Trophoblast cell (in vitro differentiated cells and primary cell): ENCODE results near the gene PRM3.

Experiments used
- DNase-seq, 2 donors: peaks; one replicate each; pipeline ENCODE4 v3.0.0-alpha.2; 2016
- H2AFZ ChIP-seq: 2 replicates; pipeline ENCODE4 v1.6.1; 2013; ENCODE audit warnings: low read length, moderate library complexity, mild to moderate bottlenecking; ENCODE audit not compliant: insufficient read depth, poor library complexity
- H2AK5ac ChIP-seq: 2 replicates; pipeline ENCODE4 v1.6.1; 2013; ENCODE audit warnings: mild to moderate bottlenecking, low read length
- H2BK120ac ChIP-seq: 2 replicates; pipeline ENCODE4 v1.6.1; 2013; ENCODE audit warnings: low read length, mild to moderate bottlenecking, moderate library complexity; ENCODE audit not compliant: insufficient read depth, poor library complexity
- H2BK12ac ChIP-seq: 2 replicates; pipeline ENCODE4 v1.6.1; 2013; ENCODE audit warnings: mild to moderate bottlenecking, low read length, moderate library complexity
- H2BK5ac ChIP-seq: 2 replicates; pipeline ENCODE4 v1.6.1; 2013; ENCODE audit warnings: low read length, low read depth, moderate library complexity, mild to moderate bottlenecking; ENCODE audit not compliant: poor library complexity
- H3K14ac ChIP-seq: 2 replicates; pipeline ENCODE4 v1.6.1; 2013; ENCODE audit warnings: mild to moderate bottlenecking, low read length
- H3K18ac ChIP-seq: 2 replicates; pipeline ENCODE4 v1.6.1; 2013; ENCODE audit warnings: mild to moderate bottlenecking, low read length
- H3K23ac ChIP-seq: 2 replicates; pipeline ENCODE4 v1.6.1; 2013; ENCODE audit warnings: low read length
- H3K27ac ChIP-seq: 2 replicates; pipeline ENCODE4 v1.5.1; 2013; ENCODE audit warnings: low read depth, mild to moderate bottlenecking, inconsistent platforms, low read length, moderate library complexity
- H3K27me3 ChIP-seq: 2 replicates; pipeline ENCODE4 v1.6.1; 2013; ENCODE audit warnings: inconsistent platforms, mild to moderate bottlenecking, low read length, moderate library complexity; ENCODE audit not compliant: insufficient read depth
- H3K36me3 ChIP-seq, 2 experiments: 1 replicate in 1 of 2; 2 replicates in 1 of 2; pipeline ENCODE4 v1.6.1; 2013; ENCODE audit warnings: low read length in 2 of 2, mild to moderate bottlenecking in 2 of 2, moderate library complexity in 1 of 2; ENCODE audit not compliant: insufficient read depth in 2 of 2, control insufficient read depth in 1 of 2
- H3K4ac ChIP-seq: 2 replicates; pipeline ENCODE4 v1.6.1; 2013; ENCODE audit warnings: low read depth, mild to moderate bottlenecking, low read length, moderate library complexity
- H3K4me1 ChIP-seq, 2 experiments: 1 replicate in 1 of 2; 2 replicates in 1 of 2; pipeline ENCODE4 v1.6.1; 2013; ENCODE audit warnings: low read length in 2 of 2, mild to moderate bottlenecking in 2 of 2, moderate library complexity in 1 of 2; ENCODE audit not compliant: insufficient read depth in 2 of 2, control insufficient read depth in 1 of 2
- H3K4me2 ChIP-seq: 2 replicates; pipeline ENCODE4 v1.6.1; 2013; ENCODE audit warnings: inconsistent platforms, mild to moderate bottlenecking, low read length, moderate library complexity
- H3K4me3 ChIP-seq: 2 replicates; pipeline ENCODE4 v1.5.1; 2013; ENCODE audit warnings: mild to moderate bottlenecking, low read depth, low read length, inconsistent platforms
- H3K79me1 ChIP-seq: one replicate; pipeline ENCODE4 v1.6.1; 2013; ENCODE audit warnings: low read length
- H3K79me2 ChIP-seq: 2 replicates; pipeline ENCODE4 v1.6.1; 2013; ENCODE audit warnings: low read length, mild to moderate bottlenecking; ENCODE audit not compliant: control insufficient read depth, insufficient read depth, poor library complexity
- H3K9ac ChIP-seq: 2 replicates; pipeline ENCODE4 v1.6.1; 2013; ENCODE audit warnings: mild to moderate bottlenecking, low read length
- H3K9me3 ChIP-seq: 2 replicates; pipeline ENCODE4 v1.6.1; 2013; ENCODE audit warnings: low read depth, mild to moderate bottlenecking, control low read depth, inconsistent platforms, low read length; ENCODE audit not compliant: insufficient read depth
- H4K12ac ChIP-seq: 2 replicates; pipeline ENCODE4 v1.6.1; 2013; ENCODE audit warnings: low read depth, mild to moderate bottlenecking, low read length, moderate library complexity
- H4K8ac ChIP-seq: 2 replicates; pipeline ENCODE4 v1.6.1; 2013; ENCODE audit warnings: low read depth, mild to moderate bottlenecking, low read length, moderate library complexity
- H4K91ac ChIP-seq: one replicate; pipeline ENCODE4 v1.6.1; 2013; ENCODE audit warnings: low read depth, mild to moderate bottlenecking, low read length, moderate library complexity
- WGBS: extraction: QIAGEN DNeasy Blood & Tissue Kit; methylation state at CpG from one replicate; pipeline ENCODE4 v1.1.7; 2013; ENCODE audit warnings: missing lambda C conversion rate; ENCODE audit not compliant: insufficient read length, insufficient coverage; ENCODE audit errors: extremely low coverage; 5-methylcytosine and 5-hydroxymethylcytosine counted together

Gene PRM3

DNA sequence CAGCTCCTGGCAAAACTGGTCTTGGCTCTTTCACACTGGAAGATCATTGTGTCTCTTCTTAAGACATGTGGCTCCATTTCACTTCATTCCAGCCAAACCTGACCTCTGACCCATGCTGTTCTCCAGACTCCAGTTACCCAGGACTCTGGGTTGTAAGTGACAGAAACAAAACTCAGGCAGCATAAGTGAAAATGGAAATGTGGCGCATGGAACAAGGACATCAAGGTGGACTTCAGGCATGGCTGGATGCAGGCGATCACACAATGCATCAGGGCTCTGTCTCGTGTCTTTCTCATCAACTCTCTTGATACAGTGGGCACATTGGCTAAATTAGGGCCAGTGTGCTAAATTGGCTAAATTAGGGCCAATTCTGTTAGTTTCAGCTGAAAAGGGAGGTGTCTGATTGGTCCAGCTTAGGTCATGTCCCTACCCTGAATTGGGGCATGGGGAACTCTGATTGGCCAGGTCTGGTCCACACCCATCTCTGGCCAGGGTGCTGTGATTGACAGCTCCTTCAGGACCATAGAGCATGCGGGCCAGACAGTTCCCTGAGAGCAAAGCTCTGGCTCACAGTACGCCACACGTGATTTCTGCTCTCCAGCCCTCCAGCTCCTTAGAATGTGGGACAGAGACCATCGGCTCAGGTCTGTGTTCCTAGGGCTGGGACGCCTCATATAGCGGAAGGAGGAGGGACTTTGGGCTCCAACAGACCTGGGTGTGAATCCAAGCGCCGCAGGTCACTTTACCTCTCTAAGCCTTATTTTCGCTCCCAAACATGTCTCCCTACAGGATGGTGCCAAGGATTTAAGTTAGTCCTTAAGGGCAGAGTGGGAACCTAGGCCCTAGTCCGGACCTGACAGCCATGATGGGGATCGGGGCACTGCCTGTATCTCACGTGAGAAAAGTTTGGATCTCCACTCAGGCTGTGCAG lies 34.9 kb downstream of the PRM3 start:
- Histone ChIP-seq H4K8ac (no peak overlapping the region), H2BK120ac (no peak overlapping the region), H2BK5ac (no peak overlapping the region), H3K4ac (no peak overlapping the region), H3K14ac (no peak overlapping the region), H4K12ac (no peak overlapping the region), H2AK5ac (no peak overlapping the region), H3K23ac (no peak overlapping the region), H4K91ac (no peak overlapping the region), H3K18ac (no peak overlapping the region), H3K4me2 (no peak overlapping the region), H3K79me2 (no peaks in the 10 kb centered on the region), H3K36me3 (no peaks in the 10 kb centered on the region), H3K9ac (no peak overlapping the region), H2AFZ (no peak overlapping the region), H3K4me3 (no peak overlapping the region), H3K4me1 (no peaks in the 10 kb centered on the region), H3K27me3 (no peaks in the 10 kb centered on the region), H3K27ac (no peak overlapping the region), H3K9me3 (no peaks in the 10 kb centered on the region), H3K79me1 (no peaks in the 10 kb centered on the region), H2BK12ac (no peak overlapping the region)
- WGBS = no CpG with 5 or more reads among the region's 15 CpGs
- DNase-seq = no peak

DNA sequence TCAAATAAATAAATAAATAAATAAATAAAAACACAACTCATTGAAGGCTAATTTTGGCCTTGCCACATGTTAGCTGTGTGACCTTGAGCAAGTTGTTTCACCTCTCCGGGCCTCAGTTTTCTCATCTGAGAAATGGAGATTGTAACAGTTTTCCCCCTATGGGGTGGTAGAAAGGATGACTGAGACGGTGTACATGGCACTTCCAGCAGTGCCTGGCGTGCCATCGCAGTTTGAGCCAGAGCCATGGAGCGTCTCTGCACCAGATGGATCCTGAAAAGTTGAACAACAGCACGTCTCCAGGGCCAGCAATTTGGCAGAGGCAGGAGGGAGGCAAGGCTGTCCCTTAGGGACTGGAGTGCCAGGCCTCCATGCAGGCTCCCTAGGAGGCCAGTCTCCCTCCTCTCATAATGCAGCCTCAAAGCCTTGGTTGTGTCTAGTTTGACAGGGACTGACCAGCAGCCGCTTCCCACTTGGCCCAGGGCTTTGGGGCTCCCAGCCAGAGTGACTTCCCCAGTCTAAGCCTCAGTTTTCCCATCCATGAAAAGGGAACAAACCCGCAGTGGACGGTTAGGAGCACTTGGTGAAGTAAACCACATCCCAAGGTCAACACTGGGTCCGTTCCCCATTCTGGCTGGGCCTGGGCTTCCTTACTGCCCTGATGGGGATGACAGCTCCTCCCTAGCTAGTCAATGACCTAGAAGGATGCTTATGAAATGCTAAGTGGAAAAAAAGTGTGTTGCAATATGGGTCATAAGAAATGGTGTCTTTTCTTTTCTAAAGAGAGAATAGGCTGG lies 36.8 kb downstream of the PRM3 start:
- no peak overlapping the region for H3K9ac ChIP-seq
- no peaks in the 10 kb centered on the region for H3K27me3 ChIP-seq
- no peak overlapping the region for H3K4ac ChIP-seq
- H4K12ac ChIP-seq = no peak overlapping the region
- no peak overlapping the region for H3K27ac ChIP-seq
- H3K18ac ChIP-seq = no peak overlapping the region
- no peaks in the 10 kb centered on the region for H3K79me1 ChIP-seq
- no peak overlapping the region for H2BK5ac ChIP-seq
- no peaks in the 10 kb centered on the region for H3K4me1 ChIP-seq
- H3K9me3 ChIP-seq = no peaks in the 10 kb centered on the region
- no peak overlapping the region for H2BK120ac ChIP-seq
- H3K4me3 ChIP-seq = no peak overlapping the region
- no peaks in the 10 kb centered on the region for H3K36me3 ChIP-seq
- no peak overlapping the region for H2BK12ac ChIP-seq
- no peak for DNase-seq
- no peaks in the 10 kb centered on the region for H3K79me2 ChIP-seq
- no peak overlapping the region for H2AFZ ChIP-seq
- no peak overlapping the region for H2AK5ac ChIP-seq
- H3K23ac ChIP-seq = no peak overlapping the region
- no peak overlapping the region for H3K4me2 ChIP-seq
- no peak overlapping the region for H4K8ac ChIP-seq
- H3K14ac ChIP-seq = no peak overlapping the region
- no CpG with 5 or more reads among the region's 10 CpGs for WGBS
- H4K91ac ChIP-seq = no peak overlapping the region

GRCh38 chr16:11235703-11235991 lies 37.8 kb downstream of the PRM3 start:
- Histone ChIP-seq H4K91ac (no peak overlapping the region), H2BK120ac (no peak overlapping the region), H3K4me1 (no peaks in the 10 kb centered on the region), H3K9ac (no peak overlapping the region), H3K4me3 (no peak overlapping the region), H3K23ac (no peak overlapping the region), H3K36me3 (no peaks in the 10 kb centered on the region), H2AK5ac (no peak overlapping the region), H3K14ac (no peak overlapping the region), H4K8ac (no peak overlapping the region), H3K79me1 (no peaks in the 10 kb centered on the region), H3K9me3 (no peaks in the 10 kb centered on the region), H3K4ac (no peak overlapping the region), H2BK12ac (no peak overlapping the region), H3K27me3 (no peaks in the 10 kb centered on the region), H3K4me2 (no peak overlapping the region), H3K27ac (no peak overlapping the region), H3K18ac (no peak overlapping the region), H4K12ac (no peak overlapping the region), H2AFZ (no peak overlapping the region), H3K79me2 (no peaks in the 10 kb centered on the region), H2BK5ac (no peak overlapping the region)
- DNase-seq = no peak
- no CpG with 5 or more reads among the region's 5 CpGs for WGBS

DNA sequence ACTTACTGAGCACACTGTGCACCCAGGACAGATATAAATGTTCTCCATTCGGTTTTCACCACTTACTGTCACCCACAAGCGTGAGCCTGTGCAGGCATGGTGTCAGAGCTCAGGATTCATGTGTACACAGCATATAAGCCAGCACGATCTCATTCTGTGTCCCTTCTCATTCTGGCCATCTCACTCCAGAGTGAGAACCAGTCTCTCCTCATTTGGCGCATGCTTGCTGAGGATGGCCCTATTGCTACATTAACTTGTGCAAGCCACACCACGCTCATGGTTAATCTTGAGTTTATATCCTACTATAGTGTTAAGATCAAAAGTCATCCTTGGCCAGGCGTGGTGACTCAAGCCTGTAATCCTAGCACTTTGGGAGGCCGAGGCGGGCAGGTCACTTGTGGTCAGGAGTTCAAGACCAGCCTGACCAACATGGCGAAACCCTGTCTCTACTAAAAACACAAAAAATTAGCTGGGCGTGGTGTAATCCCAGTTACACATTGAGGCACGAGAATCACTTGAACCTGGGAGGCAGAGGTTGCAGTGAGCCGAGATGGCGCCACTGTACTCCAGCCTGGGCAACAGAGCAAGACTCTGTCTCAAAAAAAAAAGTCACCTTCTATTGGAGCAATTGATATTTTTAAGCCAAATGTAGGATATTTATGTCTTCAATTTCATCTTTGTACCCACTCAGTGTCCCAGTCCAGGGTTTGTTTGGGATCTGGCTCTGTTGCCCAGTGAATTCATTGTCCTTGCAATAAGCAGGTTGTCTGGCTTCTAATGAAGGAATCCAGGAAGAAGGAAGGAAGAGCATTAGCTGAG lies 38.3 kb downstream of the PRM3 start:
- Histone ChIP-seq H2BK120ac (no peak overlapping the region), H3K18ac (no peak overlapping the region)
- no CpG with 5 or more reads among the region's 13 CpGs for WGBS

More for the DNA sequence above, 38.3 kb downstream of the PRM3 start:
- Histone ChIP-seq H3K9ac (no peak overlapping the region), H3K23ac (no peak overlapping the region), H3K27ac (no peak overlapping the region), H4K91ac (no peak overlapping the region), H3K36me3 (no peaks in the 10 kb centered on the region), H3K4me2 (no peak overlapping the region), H3K4ac (no peak overlapping the region), H4K8ac (no peak overlapping the region), H3K4me3 (no peak overlapping the region), H2BK12ac (no peak overlapping the region), H3K14ac (no peak overlapping the region), H3K4me1 (no peaks in the 10 kb centered on the region), H2BK5ac (no peak overlapping the region), H2AK5ac (no peak overlapping the region), H3K79me2 (no peaks in the 10 kb centered on the region), H3K79me1 (no peaks in the 10 kb centered on the region), H2AFZ (no peak overlapping the region), H4K12ac (no peak overlapping the region), H3K27me3 (no peaks in the 10 kb centered on the region), H3K9me3 (no peaks in the 10 kb centered on the region)
- DNase-seq = no peak
